ENCODE results near the gene NUFIP2.
"Not testable (repeated sequence)": the region's sequence is repeated elsewhere in the genome, so short reads cannot be mapped to it uniquely, and the experiment has no call there.

Gene NUFIP2

DNA sequence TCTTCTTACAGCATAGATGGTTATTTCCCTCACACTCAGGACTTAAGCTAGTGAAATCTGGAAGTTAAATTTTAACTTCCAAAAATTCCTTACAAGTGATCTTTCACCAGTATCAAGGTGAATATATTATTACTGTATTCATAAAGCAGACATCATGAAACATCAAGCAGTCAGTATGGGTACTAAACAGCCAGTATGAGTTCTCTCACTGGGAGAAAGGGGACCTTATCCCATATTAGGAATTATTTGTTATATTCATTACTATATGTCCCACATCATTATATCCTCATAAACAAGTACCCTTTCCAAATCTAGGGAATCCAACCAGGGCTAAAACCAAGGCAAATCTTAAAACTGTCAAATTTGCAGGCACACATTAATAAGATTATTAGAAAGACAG lies 15.3 kb downstream of the NUFIP2 start:
- DNase-seq = no peak

DNA sequence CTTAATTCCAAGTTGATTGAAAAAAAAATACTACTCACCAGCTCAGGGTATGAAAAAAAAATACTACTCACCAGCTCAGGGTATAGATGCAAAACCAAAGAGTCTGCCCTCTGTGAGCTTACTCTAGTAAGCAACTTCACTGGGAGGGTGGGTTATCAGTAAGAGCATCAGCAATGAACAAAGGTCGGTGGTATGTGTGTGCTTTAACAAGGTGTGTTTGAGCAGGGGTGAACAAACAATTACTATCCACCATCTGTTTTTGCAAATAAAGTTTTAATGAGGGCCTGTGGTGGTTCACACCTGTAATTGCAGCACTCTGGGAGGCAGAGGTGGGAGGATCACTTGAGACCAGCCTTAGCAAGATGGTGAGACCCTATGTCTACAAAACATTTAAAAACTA lies 20.0 kb downstream of the NUFIP2 start:
- no peak for DNase-seq

DNA sequence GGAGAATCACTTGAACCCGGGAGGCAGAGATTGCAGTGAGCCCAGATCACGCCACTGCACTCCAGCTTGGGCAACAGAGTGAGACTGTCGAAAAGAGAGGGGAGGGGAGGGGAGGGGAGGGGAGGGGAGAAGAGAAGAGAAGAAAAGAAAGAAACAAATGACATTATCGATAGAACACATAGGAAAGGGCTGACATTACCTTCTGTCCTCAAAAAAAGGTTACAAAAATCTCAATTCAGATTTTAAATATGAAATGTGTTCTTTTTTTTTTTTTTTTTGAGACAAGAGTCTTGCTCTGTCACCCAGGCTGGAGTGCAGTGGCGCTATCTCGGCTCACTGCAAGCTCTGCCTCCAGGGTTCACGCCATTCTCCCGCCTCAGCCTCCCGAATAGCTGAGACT lies 22.0 kb downstream of the NUFIP2 start:
- not testable (repeated sequence) for DNase-seq

DNA sequence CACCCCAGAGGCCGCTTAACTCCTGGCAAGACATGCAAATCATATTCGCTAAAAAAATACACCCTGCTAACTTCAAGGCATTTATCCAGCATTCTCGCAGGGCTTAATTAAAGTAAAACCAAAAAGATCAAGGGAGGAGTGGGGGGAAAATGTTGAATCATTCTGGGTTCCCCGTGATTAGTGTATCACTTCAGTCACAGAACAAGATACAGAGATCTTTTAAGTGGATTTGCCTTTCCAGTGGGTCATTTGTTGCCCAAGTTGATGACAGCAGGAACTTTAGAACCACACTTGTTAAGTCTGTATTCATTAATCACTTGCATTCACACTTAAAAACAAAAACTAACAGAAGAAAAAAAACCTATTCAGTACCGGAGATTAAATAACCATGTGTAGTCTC lies 30.0 kb downstream of the NUFIP2 start:
- DNase-seq = no peak

DNA sequence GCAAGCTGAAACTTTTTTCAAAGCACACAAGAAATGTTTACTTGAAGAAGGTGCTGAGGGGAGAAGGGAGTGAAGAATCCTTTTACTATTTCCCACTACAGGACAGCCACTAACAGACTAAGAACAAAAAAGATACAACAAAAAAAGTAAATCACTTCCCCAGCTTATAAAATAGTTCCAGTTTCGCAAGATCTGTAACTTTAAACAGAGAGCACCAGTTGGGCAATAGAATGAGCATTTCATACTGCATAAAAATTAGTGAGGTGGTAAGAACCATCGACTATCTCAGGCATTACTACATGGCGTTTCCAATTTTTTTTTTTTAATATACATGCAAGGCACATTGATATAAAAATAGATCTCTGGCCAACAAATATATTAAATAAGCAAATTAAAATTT lies 36.2 kb downstream of the NUFIP2 start:
- no peak for DNase-seq

DNA sequence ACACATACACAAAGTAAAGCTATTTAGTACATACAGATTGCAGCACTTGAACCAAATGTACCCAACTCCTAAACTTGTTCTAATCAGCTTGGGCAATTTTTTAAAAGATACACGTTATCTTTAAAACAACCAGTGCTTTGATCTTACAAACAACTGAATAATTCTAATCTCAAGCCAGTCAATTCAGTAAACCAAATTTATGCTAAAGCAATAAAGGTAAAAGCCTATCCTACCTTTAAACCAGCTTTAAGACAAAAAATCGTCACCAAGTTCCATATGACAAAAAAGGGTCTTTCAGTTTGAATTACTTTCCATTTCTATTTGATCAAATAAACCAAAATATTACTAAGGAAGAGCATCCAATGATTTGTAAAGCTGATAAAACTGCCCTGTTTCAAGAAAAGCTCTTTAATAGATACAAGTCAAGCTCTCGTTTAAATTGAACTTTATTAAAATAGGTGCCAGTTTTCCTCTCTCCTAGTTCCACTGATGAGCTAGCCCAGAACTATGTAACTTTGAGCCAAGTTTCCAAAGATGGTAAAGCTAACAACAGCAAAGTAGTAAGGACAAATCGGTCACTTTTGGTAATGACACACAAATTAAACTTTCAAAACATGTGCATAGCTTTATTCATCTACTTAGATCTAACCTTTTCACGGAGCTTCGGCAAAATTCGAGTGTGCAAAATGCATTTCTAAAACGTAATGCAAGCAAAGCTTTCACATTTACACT lies 37.0 kb downstream of the NUFIP2 start:
- DNase-seq = peak in 1 of 2 experiments; percentile 19

DNA sequence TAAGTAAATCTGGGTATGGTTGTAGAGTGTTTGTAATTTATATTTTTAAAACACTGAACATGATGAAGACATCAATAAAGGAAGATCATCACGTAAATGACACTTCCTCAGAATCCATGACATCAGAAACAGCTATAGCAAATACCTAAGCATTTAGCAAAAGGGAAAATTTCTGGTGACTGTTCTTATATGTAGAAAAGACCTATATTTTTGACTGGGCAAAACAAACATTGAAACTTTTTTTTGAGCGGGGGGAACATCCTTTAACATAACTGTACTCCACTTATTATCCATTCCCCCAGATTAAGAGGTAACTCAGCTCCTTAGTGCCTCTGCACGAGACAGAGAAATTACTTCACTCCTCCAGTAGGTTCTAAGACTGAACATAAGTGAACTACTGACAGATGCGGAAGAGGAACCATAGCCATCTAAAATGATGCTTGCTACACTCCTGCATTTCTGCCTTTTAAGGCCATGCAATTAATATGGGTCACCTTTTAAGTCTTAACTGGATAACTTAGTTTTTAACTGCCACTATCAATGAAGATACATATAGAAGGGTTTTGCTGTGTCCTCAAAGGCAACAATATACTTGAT lies 37.9 kb downstream of the NUFIP2 start:
- no peak for DNase-seq

DNA sequence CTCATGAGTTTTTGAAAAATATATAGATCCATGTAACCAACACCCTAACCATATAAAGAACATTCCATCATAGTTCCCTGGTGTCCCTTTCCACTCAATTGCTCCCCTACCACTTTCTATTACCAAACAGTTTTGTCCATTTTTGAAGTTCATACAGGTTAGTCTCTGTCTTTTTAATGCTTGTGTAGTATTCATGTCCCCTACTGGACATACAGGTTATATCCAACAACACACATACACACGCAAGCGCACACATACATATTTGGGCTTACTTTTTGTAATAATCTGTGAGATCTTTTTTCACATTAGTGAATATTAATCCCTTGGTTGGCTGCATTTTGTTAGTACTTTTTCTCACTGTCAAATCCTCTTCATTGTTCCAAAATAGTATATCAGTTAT lies 40.9 kb downstream of the NUFIP2 start:
- no peak for DNase-seq

DNA sequence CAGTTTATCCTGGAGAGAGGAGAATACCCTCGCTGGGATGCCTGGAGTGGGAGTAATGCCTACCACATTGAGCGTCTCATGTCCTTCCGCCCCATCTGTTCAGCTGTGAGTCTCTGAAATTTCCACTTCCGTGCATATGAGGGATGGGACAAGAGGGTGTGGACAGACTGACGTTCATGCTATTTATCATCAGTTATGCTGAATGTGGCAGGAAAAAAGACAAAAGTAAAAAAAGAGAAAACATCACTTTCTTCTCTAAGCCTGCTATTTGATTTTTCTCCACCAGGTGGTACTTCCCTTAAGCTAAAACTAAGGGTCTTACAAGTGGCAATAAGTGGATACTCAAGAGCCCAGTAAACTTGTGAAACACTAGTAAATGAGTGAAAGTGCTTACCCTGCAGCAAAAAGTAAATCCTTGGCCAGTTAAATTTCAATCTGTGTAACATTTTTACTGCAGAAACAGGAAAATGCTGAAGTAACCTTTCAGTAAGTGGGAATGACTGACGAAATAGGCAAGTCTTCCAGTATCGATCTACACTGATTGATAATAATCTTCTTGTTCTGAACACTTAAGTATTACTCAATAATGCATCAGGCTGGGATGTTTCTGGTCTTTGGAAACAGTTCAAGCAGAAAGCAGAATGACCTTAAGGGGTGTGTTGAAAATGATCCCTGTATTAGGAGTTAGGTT lies 41.7 kb downstream of the NUFIP2 start:
- peak in 1 of 2 experiments; percentile 35 for DNase-seq

DNA sequence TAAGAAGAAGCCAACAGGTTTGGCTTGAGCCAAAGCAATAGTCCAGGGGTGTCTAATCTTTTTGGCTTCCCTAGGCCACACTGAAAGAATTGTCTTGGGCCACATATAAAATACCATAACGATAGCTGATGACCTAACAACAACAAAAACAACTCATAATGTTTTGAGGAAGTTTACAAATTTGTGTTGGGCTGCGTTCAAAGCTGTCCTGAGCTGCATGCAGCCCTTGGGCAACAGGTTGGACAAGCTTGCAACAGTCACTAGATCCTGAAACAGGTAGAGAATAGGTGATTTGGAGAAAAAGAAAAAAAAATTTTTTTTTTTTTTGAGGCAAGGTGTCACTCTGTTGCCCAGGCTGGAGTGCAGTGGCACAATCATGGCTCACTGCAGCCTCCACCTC lies 42.8 kb downstream of the NUFIP2 start:
- DNase-seq = no peak

DNA sequence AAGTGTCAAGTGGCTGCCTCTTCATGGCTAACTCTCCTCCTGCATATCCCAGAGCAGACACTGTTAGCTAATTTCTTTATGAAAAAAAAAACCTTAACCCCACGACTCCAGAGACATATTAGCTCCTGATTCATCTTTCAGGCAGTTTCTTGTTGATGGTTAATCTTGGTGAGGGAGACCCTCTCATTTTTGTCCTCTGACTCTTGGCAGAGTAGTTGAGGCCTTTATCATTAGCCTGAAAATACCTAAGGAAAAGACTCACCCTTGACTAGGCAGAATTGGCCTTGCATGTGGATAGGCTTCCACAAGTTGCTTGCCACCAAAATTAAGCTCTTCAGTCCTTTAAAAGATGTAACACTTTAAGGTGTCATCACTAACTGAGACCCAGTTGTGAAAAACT lies 43.3 kb downstream of the NUFIP2 start:
- DNase-seq = no peak

DNA sequence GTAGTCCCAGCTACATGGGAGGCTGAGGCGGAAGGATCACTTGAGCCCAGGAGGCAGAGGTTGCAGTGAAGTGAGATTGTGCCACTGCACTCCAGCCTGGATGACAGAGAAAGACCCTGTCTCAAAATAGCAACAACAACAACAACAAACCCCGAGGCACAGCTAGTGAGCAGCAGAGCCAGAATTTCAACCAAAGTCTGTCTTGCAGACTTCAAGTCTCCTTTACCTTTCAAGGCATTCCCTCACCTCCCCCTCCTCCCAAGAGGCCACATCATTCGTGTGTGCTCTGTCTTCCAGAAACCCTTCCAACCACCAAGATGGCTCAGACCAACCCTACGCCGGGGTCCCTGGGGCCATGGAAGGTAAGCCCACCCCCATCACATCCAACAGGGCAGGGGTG lies 45.1 kb downstream of the NUFIP2 start:
- DNase-seq = no peak

DNA sequence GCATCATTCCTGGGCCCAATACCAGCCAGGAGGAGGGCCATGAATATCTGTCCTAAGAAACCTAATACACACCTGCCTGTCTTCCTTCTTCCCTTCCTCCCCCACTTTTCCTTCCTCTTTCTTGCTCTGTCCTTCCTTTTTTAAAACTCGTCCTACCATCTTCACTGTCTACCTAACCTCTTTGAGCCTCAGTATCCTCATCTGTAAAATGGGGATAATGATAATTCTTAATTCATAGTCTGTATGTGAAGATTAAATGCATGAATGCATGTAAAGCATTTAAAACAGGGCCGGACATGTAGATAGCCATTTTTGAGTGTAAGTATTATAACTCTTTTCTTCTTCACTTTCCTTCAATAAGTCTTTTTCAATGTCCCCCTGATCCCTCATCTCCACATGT lies 46.7 kb downstream of the NUFIP2 start:
- DNase-seq = no peak

DNA sequence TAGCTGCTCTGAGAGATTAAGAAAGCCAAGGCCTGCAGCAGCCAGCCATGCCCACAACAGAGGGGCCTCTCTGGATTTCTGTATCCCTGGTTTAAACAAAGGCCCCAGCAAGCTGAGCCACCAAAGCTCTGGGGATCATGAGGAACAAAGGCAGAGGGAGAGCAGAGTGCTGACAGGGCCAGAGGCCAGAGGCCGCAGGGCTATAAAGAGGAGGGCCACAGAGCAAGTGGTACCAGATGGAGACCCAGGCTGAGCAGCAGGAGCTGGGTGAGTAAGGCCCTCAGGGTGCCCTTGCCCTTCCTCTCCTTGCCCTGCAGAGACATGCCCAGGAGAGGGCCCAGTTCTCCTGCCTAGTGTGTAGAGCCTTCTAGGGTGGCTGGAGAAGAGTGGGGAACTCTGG lies 47.3 kb downstream of the NUFIP2 start, which contains the start of gene CRYBA1:
TSS of gene CRYBA1 (plus strand) at position 232 of the 400 bp plus-strand sequence. CDS start at position 237, 5 bp downstream.
- DNase-seq = no peak

DNA sequence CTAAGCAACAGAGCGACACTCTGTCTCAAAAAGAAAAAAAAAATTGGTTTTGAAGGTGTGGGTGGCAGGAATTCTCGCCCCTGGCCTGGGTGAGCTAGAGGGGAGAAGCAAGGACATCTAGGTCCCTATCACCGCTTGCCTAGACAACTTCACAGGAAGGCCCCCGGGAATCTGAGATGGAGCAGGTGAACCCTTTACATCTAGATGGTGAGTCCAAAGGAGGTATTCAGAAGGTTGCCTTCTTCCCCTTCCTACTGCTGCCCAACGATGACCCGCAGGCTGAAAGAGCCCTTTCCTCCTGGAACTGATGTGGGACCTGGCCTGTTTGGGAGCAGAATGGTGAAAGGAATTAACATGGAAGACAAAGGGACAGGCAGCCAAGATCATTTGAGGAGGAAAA lies 48.5 kb downstream of the NUFIP2 start:
- DNase-seq = no peak

DNA sequence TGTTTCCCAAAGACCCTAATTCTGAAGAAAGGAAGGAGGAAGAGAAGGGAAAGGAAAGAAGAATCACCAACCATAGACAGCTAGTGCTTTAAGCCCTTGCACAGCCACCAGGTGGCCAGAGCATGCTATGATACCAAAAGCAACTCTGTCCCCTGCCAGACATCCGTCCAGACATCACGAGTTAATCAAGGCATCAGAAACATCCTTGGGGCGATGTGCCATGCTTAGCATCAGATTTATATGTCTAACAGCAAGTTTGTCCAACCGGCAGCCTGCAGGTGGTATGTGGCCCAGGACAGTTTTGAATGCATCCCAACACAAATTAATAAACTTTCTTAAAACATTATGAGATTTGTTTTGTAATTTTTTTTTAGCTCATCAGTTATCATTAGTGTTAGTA lies 50.2 kb downstream of the NUFIP2 start:
- DNase-seq = peak in 1 of 2 experiments; percentile 42

DNA sequence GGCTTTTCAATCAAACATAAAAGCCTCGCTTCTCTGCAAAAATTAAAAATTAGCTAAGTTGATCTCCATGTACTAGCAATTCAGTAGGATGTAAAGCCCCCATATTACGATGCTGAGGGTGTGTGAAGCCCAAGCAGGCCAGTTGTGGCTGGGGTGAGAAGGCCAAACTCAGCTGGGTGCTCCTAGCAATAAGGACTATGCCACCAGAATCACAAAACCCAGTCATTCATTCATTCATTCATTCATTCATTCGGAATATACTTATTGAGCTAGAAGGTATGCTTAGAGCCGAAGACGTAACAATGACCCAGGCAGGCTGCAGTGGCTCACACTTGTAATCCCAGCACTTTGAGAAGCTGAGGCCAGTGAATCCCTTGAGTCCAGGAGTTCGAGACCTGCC lies 51.2 kb downstream of the NUFIP2 start:
- DNase-seq = no peak

DNA sequence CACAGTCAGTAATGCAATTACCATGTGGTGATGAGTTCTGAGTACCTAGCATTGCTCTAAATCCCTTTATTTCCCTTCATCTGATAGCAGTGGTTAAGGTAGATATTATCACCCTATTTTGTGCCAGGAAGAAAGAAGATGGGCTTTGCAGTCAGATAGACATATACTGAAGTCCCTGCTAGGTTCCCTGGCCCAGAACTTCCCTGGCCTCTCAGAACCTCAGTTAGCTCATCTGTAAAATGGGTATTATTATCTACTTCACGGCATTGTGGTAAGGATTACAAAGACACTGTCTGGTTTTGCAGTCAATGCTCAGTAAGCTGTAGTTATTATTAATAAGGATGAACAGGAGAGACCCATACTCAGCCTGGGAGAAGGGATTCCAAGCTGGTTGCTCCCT lies 51.9 kb downstream of the NUFIP2 start:
- DNase-seq = no peak

DNA sequence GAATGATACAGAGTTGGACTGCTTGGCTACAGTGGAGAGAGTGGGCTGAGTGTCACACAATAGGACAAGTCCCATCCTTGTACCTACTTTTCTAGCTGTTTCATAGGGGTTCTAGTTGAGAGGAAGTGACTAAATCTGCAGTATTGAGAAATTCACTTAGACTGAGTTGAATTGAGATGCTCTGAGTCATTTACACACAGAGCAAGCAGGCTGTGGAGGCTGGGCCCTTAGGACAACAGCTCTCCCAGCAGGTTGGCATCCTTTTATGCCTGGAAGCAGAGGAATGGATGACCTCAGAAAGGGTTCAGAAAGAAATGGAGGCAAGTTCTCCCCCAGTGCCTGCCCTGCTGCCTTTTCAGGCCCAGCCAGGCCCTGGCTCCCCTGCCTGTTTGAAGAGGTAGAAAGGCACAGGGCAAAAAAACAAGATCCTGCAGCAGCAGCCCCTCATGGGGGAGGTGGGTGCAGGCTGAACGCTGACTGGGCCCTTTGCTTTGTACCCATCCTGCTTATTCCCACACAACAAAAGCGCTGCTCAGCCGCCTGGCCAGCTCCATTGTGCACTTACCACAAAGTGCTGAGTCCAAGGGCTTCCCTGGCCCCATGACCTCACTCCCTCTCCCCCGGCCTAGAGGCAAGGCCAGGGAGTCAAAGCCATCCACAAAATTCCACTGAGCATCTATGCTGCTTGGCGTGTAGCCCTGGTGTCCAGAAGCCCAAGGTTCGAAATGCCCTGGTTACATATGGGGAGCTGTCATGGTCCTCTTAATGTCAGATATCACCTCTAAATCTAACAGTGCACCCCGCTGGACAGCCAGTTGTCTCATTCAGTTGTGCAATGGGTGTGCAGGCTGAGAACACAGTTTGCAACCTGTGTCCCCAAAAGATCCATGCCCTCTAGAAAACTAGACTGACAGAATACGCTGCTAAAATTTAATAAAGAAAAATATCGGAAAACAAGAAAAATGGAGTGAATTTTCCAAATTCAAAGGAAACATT lies 52.7 kb downstream of the NUFIP2 start:
- DNase-seq = peak; percentile 87 to 98

DNA sequence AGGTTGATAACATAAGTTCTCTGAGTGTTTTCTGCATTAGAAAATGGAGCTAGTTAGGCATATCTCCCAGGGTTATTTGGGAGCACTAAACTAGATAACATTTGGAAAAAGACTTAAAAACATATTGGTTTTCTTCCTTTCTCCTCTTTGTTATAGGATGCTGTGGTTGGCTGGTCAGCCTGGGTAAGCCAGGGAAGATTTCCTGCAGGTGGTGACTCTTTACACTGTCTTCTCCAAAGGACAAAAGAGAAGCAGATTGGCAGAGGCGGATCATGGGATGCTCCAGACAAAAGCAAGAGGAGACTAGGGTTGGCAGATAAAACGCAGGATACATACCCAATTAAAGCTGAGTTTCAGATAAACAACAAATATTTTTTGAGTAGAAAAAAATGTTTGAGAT lies 53.5 kb downstream of the NUFIP2 start:
- DNase-seq = peak in 1 of 2 experiments; percentile 70

DNA sequence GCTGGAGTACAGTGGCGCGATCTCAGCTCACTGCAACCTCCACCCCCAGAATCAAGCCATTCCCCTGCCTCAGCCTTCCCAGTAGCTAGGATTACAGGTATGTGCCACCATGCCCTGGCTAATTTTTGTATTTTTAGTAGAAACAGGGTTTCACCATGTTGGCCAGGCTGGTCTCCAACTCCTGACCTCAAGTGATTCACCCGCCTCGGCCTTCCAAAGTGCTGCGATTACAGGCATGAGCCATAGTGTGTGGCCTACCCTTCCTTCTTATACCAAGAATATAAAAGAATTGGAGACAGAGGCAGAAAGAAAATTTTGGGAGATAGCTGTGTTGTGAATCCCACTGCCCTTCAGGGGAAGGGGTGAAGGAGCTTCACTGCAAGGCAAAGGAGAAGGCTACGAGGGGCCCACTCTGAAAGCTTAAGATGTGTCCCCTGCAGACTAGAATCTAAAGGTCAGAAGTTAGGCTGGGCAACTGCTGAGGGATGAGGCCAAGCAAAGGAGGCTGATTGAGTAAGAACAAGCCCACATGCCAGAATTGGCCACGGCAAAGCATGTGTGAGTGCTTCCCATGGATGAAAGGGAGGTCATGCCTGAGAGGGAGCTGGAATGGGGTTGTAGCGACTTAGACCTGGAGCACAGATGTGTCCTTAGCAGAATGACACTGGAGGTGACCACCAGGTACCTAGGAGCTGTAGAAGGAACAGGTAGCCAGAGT lies 55.7 kb downstream of the NUFIP2 start:
- no peak for DNase-seq

DNA sequence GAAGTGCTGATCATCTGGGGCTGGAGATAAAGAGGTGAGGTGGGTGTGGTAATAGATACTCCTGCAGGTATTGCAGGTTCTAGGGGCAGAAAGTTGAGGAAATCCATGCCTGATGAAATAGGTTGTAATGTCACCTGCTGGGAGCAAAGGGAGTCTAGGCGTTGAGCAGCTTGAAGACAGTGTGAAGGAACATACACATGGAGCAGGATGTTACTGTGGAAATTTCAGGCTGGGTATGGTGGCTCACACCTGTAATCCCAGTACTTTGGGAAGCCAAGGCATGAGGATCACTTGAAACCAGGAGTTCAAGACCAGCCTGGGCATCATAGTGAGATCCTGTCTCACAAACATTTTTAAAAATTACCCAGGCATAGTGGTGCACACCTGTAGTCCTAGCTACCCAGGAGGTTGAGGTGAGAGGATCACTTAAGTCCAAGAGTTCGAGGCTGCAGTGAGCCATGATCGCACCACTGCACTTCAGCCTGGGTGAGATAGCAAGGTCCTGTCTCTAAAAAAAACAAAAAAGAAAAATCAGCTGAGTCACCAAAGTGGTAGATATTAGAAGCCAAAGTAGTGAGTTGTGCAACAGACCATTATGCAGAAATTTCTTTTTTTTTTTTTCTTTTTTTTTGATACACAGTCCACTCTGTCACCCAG lies 56.3 kb downstream of the NUFIP2 start:
- DNase-seq = no peak

All from SW 1271 (cell line).